Adrenal gland (tissue), 12 donors: ENCODE data around the gene MOAP1. TPM values are rescaled to one million over a fixed set of nuclear protein-coding genes. Genes with fewer than 3 reads are reported as not detected.
"Not testable (repeated sequence)": the region's sequence is repeated elsewhere in the genome, so short reads cannot be mapped to it uniquely, and the experiment has no call there.

ENCODE experiments used
- DNase-seq, 7 donors: peaks; one replicate each; pipeline ENCODE4 v3.0.0-alpha.2; 2019 to 2020
- H3K27ac ChIP-seq, 5 donors: fragments of 200-600 bp; sonication (generic) in 4 of 5; 1 replicate in 3 of 5; 2 replicates in 2 of 5; pipeline versions ENCODE4 v1.5.1 to v1.8.0; 2016 to 2020; ENCODE audit warnings: mild to moderate bottlenecking in 1 of 5
- H3K27me3 ChIP-seq: fragments of 200-600 bp; 2 replicates; pipeline ENCODE4 v1.8.0; 2021
- H3K36me3 ChIP-seq, 2 donors: fragments of 200-600 bp; replicated peaks in 1 of 2; 1 replicate in 1 of 2; 2 replicates in 1 of 2; pipeline versions ENCODE4 v1.5.1 to v1.8.0; 2018 to 2022
- H3K4me1 ChIP-seq, 2 donors: fragments of 200-600 bp; replicated peaks in 1 of 2; 1 replicate in 1 of 2; 2 replicates in 1 of 2; pipeline versions ENCODE4 v1.5.1 to v1.8.0; 2018 to 2021
- H3K4me3 ChIP-seq, 4 donors: fragments of 200-600 bp; sonication (generic) in 3 of 4; one replicate each; pipeline ENCODE4 v1.5.1; 2016 to 2018
- H3K9me3 ChIP-seq, 3 donors: fragments of 200-600 bp; sonication (generic) in 1 of 3; replicated peaks in 1 of 3; 1 replicate in 2 of 3; 2 replicates in 1 of 3; pipeline versions ENCODE4 v1.5.1 to v1.8.0; 2016 to 2021
- POLR2A ChIP-seq, 2 donors: fragments of 450-650 bp; IDR thresholded peaks; one replicate each; pipeline ENCODE4 v1.6.1; 2017; ENCODE audit warnings: antibody characterized with exemption in 2 of 2, mild to moderate bottlenecking in 2 of 2, moderate library complexity in 1 of 2
- WGBS, 4 donors: extraction: QIAGEN DNeasy Blood & Tissue Kit in 2 of 4; methylation state at CpG; one replicate each; pipeline versions ENCODE4 v1.1.5 to v1.1.7; 2013 to 2017; 5-methylcytosine and 5-hydroxymethylcytosine counted together
- intact Hi-C, 2 donors: fragments of 100-400 bp; cut with DNase I; formaldehyde crosslinking; loops; one replicate each; pipeline versions ENCODE4 v1.14.1 to v1.15.0; 2022 to 2023
- polyA plus RNA-seq, 3 donors: library from polyadenylated mRNA; stranded (reverse); fragments of 200-250 nt in 2 of 3; fragments of 350-450 nt in 1 of 3; fragmentation: Illumina TruSeq in 1 of 3; extraction: RNeasy Lipid Tissue Mini Kit (QIAGEN cat#74804) in 1 of 3; gene quantifications; one replicate each; pipeline ENCODE4 v1.2.3, GENCODE V29; 2013 to 2014
- total RNA-seq, 9 donors: library from RNA; depleted of rRNA in 4 of 9; stranded (reverse); fragments of >200 nt in 4 of 9; fragments of 120-200 nt in 1 of 9; fragmentation: NEBNext Ultra II Directional in 1 of 9; extraction: Animal tissue kit (Norgen Biotek cat#: 25700) in 1 of 9; gene quantifications; one replicate each; pipeline versions ENCODE4 v1.1.0 to v1.2.4, GENCODE V29; 2013 to 2023
- TF ChIP-seq, protein P1 (sequence below), 6 experiments: fragments of 450-650 bp in 4 of 6; fragments of 200-600 bp in 2 of 6; sonication (generic) in 1 of 6; IDR thresholded peaks; 1 replicate in 5 of 6; 2 replicates in 1 of 6; pipeline versions ENCODE4 v1.5.1 to v1.8.0; 2016 to 2021; ENCODE audit warnings: antibody characterized with exemption in 6 of 6, mild to moderate bottlenecking in 2 of 6, moderate library complexity in 1 of 6
- donor health status: healthy with polysubstance abuse.
- donor health status: Bipolar disorder and iron deficiency.
- donor health status: DM: yes; HTN: yes; CAD: no.
- donor health status: DM: no; HTN: no; CAD: no.
- donor health status: DM: no; HTN: no; CAD: no.
- donor health status: DM: yes; HTN: yes; CAD: no.

Gene MOAP1
- total and polyA plus RNA-seq, 12 donors: 12.7 to 72.5 (median 38.6) TPM

DNA sequence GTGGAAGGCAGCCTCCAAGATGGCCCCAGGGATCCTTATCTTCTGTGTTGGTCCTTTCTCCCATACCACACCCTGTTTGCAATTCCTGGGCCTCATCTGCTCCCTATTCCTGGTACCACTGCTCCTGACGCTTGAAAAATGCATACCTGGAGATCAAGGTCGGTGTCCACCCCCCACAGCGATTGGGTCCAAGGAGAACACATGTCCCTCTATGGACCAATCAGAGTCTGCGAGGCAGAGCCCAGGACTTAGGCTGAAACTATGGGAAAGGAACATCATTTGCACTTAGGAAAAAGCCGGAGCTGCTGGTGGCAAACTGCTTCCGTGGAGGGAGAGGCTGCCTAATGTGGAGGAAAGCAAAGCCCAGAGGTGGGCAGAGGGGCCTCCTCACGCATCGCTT is 35.7 kb downstream of the MOAP1 start:
- Histone ChIP-seq H3K27me3 (no peaks in the 10 kb centered on the region), H3K4me1 (peaks cover 0 to 16% of the 10 kb centered on the region in 2 donors), H3K9me3 (no peaks in the 10 kb centered on the region), H3K36me3 (no peaks in the 10 kb centered on the region), H3K27ac (no peak overlapping the region), H3K4me3 (no peak overlapping the region)
- DNase-seq: no peak
- WGBS, 4 donors: 90 to 94% (median 93%) methylated on average over 8 of the region's 8 CpGs
- TF ChIP-seq POLR2A (IDR thresholded peaks at IDR 0.05): no peak
- TF ChIP-seq, protein P1, sequence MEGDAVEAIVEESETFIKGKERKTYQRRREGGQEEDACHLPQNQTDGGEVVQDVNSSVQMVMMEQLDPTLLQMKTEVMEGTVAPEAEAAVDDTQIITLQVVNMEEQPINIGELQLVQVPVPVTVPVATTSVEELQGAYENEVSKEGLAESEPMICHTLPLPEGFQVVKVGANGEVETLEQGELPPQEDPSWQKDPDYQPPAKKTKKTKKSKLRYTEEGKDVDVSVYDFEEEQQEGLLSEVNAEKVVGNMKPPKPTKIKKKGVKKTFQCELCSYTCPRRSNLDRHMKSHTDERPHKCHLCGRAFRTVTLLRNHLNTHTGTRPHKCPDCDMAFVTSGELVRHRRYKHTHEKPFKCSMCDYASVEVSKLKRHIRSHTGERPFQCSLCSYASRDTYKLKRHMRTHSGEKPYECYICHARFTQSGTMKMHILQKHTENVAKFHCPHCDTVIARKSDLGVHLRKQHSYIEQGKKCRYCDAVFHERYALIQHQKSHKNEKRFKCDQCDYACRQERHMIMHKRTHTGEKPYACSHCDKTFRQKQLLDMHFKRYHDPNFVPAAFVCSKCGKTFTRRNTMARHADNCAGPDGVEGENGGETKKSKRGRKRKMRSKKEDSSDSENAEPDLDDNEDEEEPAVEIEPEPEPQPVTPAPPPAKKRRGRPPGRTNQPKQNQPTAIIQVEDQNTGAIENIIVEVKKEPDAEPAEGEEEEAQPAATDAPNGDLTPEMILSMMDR (IDR thresholded peaks at IDR 0.05): no peak
- intact Hi-C loops: no loop called here

DNA sequence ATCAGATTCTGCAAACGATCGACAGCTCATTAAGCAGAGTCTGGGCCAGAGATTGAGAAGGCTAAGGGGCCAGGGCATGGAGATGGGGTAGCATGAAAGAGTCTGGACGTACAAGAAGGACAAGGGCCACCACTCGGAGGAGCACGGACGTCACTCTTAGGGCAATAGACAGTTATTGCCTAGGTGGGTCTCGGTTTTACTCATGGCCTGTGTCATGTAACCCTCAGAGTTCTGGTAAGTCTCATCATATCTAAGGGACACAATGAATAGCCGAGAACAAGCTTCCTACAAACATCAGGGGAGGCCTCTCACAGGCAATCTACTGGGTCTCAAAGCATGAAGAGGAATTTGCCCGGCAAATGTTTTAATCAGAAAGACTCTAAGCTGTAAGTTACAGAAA is 38.6 kb downstream of the MOAP1 start:
- intact Hi-C loops: no loop called here
- Histone ChIP-seq H3K9me3 (no peaks in the 10 kb centered on the region), H3K4me1 (peaks cover 0 to 11% of the 10 kb centered on the region in 2 donors), H3K4me3 (no peak overlapping the region), H3K27ac (no peak overlapping the region), H3K27me3 (no peaks in the 10 kb centered on the region), H3K36me3 (no peaks in the 10 kb centered on the region)
- no peak for TF ChIP-seq POLR2A (IDR thresholded peaks at IDR 0.05)
- TF ChIP-seq, protein P1 (IDR thresholded peaks at IDR 0.05): no peak
- DNase-seq: no peak
- WGBS, 4 donors: 78 to 86% (median 84%) methylated on average over 9 of the region's 9 CpGs

DNA sequence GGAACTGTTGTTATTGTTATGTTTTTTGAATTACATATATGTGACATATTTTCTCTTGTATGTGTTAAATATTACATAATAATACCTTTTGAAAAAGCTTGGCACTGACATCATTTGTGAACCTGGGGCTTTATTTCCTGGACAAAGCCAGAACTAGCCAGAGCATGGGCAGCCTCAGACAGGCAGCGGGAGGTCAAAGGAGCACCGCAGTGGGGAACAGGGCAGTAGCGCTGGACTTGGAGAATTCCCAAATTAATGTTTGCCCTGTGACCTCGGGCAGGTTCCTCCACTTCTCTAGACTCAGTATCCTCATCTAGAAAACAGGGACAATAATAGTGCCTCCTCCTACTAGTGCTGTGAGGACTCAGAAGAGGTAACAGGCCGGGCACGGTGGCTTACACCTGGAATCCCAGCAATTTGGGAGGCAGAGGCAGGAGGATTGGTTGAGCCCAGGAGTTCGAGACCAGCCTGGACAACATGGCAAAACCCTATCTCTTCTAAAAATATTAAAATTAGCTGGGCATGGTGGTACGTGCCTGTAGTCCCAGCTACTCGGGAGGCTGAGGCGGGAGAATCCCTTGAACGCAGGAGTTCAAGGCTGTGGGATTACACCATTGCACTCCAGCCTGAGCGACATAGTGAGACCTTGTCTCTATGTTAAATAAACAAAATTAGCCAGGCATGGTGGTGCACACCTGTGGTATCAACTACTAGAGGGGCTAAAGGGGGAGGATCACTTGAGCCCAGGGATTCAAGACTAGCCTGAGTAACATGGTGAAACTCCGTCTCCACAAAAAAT is 41.6 kb downstream of the MOAP1 start:
- no peak for TF ChIP-seq POLR2A (IDR thresholded peaks at IDR 0.05)
- TF ChIP-seq, protein P1 (IDR thresholded peaks at IDR 0.05): no peak
- Histone ChIP-seq H3K27me3 (no peaks in the 10 kb centered on the region), H3K4me1 (no peaks in the 10 kb centered on the region), H3K9me3 (no peaks in the 10 kb centered on the region), H3K27ac (no peak overlapping the region), H3K4me3 (no peak overlapping the region), H3K36me3 (no peaks in the 10 kb centered on the region)
- no peak for DNase-seq
- WGBS, 4 donors: 56 to 77% (median 71%) methylated on average over 12 to 13 of the region's 13 CpGs
- intact Hi-C loops: no loop called here

DNA sequence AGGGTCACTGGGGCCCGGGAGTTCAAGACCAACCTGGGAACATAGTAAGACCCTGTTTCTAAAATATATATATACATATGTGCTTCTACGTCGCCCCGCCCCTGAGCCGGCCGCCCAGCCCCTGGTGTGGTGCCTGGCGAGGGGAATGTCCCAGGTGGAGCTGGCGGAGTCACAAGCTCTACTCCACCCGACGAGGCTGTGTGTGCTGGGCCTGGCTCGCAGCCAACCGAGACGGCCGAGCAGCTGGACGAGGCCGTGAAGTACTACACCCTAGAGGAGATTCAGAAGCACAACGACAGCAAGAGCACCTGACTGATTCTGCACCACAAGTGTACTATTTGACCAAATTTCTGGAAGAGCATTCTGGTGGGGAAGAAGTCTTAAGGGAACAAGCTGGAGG is 46.8 kb downstream of the MOAP1 start:
- no peaks in the 10 kb centered on the region for H3K36me3 ChIP-seq
- H3K4me3 ChIP-seq: no peak overlapping the region
- H3K27me3 ChIP-seq: no peaks in the 10 kb centered on the region
- no peak overlapping the region for H3K27ac ChIP-seq
- WGBS, 4 donors: 23 to 42% (median 40%) methylated on average over 7 to 17 of the region's 17 CpGs
- intact Hi-C loops: loop anchor here in 1 of 2 donors (5.0 kb wide), 1 partner anchor 186 kb away; no protein-coding TSS in a partner anchor
- TF ChIP-seq, protein P1 (IDR thresholded peaks at IDR 0.05): no peak
- no peak for TF ChIP-seq POLR2A (IDR thresholded peaks at IDR 0.05)
- no peaks in the 10 kb centered on the region for H3K9me3 ChIP-seq
- DNase-seq: peak in 6 of 7 donors; percentile 30 to 68 (median 38)
- no peaks in the 10 kb centered on the region for H3K4me1 ChIP-seq

DNA sequence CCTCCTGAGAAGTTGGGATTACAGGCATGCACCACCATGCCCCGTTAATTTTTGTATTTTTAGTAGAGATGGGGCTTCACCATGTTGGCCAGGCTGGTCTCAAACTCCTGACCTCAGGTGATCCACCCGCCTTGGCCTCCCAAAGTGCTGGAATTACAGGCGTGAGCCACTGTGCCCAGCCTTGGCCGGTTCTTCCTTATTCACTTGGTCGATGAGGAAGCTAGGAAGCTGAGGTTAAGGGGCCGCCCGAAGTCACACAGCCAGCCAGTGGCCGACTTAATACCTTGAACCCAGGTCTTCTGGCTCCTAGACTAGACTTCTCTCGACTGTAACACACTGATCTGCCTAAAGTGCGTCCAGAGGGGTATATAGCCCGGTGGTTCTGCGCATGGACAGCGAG is 48.2 kb downstream of the MOAP1 start:
- not testable (repeated sequence) for H3K4me1 ChIP-seq
- intact Hi-C loops: loop anchor here in 1 of 2 donors (5.0 kb wide), 1 partner anchor 184 kb away; no protein-coding TSS in a partner anchor
- WGBS, 4 donors: 61 to 84% (median 74%) methylated on average over 11 to 13 of the region's 13 CpGs

More for the DNA sequence above, 48.2 kb downstream of the MOAP1 start:
- not testable (repeated sequence) for DNase-seq, H3K36me3 ChIP-seq, H3K4me3 ChIP-seq, H3K9me3 ChIP-seq, H3K27me3 ChIP-seq, H3K27ac ChIP-seq
